ENCODE results near the gene MISP. TPM values are rescaled to one million over a fixed set of nuclear protein-coding genes. Genes with fewer than 3 reads are reported as not detected.
"Not testable (repeated sequence)": the region's sequence is repeated elsewhere in the genome, so short reads cannot be mapped to it uniquely, and the experiment has no call there.

The MISP gene
- total RNA-seq, 1 donor, result 0.09 TPM

DNA sequence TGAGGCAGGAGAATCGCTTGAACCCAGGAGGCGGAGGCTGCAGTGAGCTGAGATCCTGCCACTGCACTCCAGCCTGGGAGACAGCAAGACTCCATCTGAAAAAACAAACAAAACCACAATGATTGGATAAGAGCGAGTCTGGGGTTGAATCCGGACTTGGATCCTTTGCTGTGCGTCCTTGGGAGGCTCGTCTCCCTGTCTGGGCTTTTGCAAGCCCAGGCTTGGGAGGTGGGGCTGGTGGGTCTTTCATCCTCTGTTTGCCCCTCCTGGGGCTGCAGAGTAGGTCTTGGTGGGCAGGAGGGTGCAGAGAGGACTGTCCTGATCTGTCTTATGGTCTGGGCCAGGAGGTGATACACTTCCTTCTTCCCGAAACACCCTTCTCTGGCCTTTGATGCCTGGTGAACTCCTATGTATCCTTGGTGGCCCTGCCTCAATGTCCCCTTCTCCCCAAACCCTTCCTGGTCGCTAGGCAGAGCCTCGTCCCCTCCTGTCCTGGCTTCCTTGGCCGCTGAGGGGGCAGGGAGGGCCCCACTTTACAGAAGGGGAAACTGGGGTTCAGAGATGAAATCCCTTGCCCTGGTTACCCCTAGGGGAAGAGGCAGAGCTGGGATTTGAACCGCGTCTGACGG lies 25.3 kb upstream of the MISP start:
- no peak for DNase-seq (ENCODE audit: low read depth)
- no peak overlapping the region for H3K4me3 ChIP-seq (ENCODE audit: low read depth, low read length)
- TF ChIP-seq, protein P1, sequence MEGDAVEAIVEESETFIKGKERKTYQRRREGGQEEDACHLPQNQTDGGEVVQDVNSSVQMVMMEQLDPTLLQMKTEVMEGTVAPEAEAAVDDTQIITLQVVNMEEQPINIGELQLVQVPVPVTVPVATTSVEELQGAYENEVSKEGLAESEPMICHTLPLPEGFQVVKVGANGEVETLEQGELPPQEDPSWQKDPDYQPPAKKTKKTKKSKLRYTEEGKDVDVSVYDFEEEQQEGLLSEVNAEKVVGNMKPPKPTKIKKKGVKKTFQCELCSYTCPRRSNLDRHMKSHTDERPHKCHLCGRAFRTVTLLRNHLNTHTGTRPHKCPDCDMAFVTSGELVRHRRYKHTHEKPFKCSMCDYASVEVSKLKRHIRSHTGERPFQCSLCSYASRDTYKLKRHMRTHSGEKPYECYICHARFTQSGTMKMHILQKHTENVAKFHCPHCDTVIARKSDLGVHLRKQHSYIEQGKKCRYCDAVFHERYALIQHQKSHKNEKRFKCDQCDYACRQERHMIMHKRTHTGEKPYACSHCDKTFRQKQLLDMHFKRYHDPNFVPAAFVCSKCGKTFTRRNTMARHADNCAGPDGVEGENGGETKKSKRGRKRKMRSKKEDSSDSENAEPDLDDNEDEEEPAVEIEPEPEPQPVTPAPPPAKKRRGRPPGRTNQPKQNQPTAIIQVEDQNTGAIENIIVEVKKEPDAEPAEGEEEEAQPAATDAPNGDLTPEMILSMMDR (IDR thresholded peaks at IDR 0.05; ENCODE audit: insufficient read depth, low read length), result no peak

DNA sequence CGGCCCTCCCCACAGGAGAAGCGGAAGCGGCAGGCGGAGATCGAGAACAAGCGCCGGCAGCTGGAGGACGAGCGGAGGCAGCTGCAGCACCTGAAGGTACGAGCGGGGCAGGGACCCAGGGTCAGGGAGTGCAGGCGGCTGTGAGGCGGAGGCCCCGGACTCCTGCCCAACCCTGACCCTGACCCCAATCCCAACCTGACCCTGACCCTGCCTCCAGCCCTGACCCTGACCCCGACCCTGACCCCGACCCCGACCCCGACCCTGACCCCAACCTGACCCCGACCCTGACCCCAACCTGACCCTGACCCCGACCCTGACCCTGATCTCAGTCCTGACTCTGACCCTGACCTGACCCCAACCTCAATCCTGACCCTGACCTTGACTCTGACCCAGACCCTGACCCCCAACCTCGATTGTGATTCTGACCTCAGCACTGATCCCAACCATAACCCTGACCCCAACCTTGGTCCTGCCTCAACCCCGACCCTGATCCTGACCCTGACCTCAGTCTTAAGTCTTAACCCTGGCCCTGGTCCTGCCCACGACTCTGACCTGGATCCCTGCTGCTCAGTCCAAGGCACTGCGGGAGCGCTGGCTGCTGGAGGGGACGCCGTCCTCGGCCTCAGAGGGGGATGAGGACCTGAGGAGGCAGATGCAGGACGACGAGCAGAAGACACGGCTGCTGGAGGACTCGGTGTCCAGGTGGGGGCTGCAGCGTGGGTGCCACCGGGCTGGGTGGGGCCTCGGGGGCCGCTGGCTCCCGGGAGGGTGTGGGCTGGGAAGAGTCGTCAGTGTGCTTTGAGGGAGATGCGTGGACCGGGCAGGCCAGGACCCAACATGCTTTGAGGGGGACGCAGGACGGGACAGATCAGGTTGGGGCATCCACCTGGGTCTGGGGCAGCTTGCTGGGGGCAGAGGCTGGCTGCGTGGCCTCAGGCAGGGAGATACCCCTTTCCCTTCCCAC lies 23.6 kb upstream of the MISP start:
- DNase-seq (ENCODE audit: low read depth), result no peak
- no peak overlapping the region for H3K4me3 ChIP-seq (ENCODE audit: low read depth, low read length)
- TF ChIP-seq, protein P1 (IDR thresholded peaks at IDR 0.05; ENCODE audit: insufficient read depth, low read length), result no peak

DNA sequence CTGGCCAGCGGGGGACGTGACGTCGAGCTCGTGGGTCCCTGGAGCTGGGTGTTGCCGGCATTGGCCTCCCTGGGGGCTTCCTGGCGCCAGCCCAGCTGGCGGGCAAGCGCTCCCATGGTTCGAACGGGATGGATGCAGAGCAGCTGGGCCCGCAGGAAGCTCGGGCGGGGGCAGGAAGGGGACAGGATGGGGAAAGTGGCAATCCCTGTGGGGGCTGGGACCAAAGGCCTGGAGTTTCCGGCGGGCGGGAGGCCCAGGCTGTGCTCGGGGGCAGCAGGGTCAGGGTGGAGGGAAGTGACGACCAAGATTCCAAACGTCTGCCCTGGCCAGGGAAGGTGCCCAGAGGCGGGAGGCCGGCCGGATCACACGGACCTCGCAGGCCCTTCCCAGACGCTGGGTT lies 22.9 kb upstream of the MISP start:
- TF ChIP-seq, protein P1 (IDR thresholded peaks at IDR 0.05; ENCODE audit: insufficient read depth, low read length), result no peak
- DNase-seq (ENCODE audit: low read depth), result no peak
- H3K4me3 ChIP-seq (ENCODE audit: low read depth, low read length), result no peak overlapping the region

DNA sequence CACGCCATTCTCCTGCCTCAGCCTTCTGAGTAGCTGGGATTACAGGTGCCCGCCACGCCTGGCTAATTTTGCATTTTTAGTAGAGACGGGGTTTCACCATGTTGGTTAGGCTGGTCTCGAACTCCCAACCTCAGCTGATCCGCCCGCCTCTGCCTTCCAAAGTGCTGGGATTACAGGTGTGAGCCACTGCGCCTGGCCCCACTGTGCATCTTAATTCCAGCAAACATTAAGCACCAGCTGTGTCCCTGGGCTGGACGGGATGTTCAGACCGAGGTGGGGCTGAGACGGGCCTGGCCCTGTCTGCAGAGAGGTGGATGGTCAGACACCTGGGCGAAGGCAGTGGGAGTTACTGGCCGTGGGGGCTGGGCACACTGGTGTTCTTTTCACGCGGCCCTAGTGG lies 21.3 kb upstream of the MISP start:
- not testable (repeated sequence) for DNase-seq (ENCODE audit: low read depth); H3K4me3 ChIP-seq (ENCODE audit: low read depth, low read length)

DNA sequence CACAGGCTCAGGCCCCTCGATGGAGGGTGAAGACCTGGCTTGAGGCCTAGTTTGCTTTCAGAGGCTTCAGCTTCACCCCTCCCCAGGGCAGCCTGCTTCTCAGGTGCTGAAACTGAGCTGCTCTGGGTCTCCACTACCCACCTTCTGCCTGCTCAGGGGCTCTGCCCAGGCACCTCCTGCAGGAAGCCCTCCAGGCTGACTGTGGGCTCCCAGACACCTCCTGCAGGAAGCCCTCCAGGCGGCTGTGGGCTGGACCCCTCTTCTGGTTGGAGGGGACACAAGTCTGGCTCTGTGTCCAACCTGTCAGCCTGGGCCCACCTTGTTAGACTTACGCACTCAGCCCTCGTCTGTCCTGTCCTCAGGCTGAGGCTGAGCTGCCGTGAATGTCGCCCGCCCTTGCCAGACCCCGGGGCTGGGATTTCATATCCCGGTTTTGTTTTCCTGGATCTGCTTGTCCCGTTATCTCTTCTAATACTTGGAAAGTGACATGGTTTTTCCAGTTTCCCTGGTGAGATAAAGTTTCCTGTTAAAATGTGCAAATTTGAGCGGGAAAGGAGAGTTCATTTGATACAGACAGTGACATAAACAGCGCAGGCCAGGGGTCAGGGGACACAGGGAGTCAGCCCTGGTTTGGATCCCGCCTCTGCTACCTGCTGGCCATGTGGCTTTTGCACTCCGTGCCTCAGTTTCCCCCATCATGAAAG lies 20.8 kb upstream of the MISP start:
- no peak for DNase-seq (ENCODE audit: low read depth)
- TF ChIP-seq, protein P1 (IDR thresholded peaks at IDR 0.05; ENCODE audit: insufficient read depth, low read length), result no peak
- H3K4me3 ChIP-seq (ENCODE audit: low read depth, low read length), result no peak overlapping the region

DNA sequence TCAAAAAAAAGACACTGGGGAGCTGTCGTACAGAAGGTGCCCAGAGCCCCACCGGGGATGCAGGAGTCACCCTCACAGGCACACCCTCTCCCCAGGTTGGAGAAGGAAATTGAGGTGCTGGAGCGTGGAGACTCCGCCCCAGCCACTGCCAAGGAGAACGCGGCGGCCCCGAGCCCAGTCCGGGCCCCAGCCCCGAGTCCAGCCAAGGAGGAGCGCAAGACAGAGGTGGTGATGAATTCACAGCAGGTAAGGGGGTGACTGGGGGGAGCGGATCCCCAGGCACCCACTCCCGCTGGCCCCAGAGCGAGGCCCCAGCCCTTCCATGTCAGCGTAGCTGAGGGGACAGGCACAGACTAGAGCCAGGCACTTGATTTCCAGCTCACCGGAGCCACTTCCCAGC lies 19.9 kb upstream of the MISP start:
- no peak overlapping the region for H3K4me3 ChIP-seq (ENCODE audit: low read depth, low read length)
- no peak for DNase-seq (ENCODE audit: low read depth)
- TF ChIP-seq, protein P1 (IDR thresholded peaks at IDR 0.05; ENCODE audit: insufficient read depth, low read length), result no peak
